Stimulated activated CD4-positive, alpha-beta T cell treated with anti-CD3 and anti-CD28 coated beads, Interleukin-1b, Interleukin-23, amount 100 ng/mL, for 24 hours (primary cell): ENCODE data around the gene ACER3.
A peak's percentile ranks its signal among the peaks of the same experiment; 100 is the strongest.
"Not testable (repeated sequence)": the region's sequence is repeated elsewhere in the genome, so short reads cannot be mapped to it uniquely, and the experiment has no call there.

Experiments
- DNase-seq, 4 experiments: peaks; one replicate each; pipeline ENCODE4 v3.0.0-alpha.2; 2020; ENCODE audit warnings: low read depth in 4 of 4, low spot score in 1 of 4

ACER3 gene

GRCh38 chr11:77055913-77056312, 195.2 kb downstream of the ACER3 start:
- DNase-seq: no peak

GRCh38 chr11:77056814-77057402, 196.2 kb downstream of the ACER3 start:
- DNase-seq: no peak

- no peak for DNase-seq
Observed at GRCh38 chr11:77057938-77058474, 197.3 kb downstream of the ACER3 start.

- no peak for DNase-seq
Observed at GRCh38 chr11:77058900-77059299, 198.2 kb downstream of the ACER3 start.

GRCh38 chr11:77059806-77060205, 199.1 kb downstream of the ACER3 start:
- no peak for DNase-seq

- no peak for DNase-seq
Observed at GRCh38 chr11:77060234-77060633, 199.5 kb downstream of the ACER3 start.

- DNase-seq: not testable (repeated sequence)
Observed at GRCh38 chr11:77061258-77061657, 200.5 kb downstream of the ACER3 start.

- DNase-seq: no peak
Observed at GRCh38 chr11:77062924-77063323, 202.2 kb downstream of the ACER3 start.

- no peak for DNase-seq
Observed at GRCh38 chr11:77063407-77063806, 202.7 kb downstream of the ACER3 start.

- no peak for DNase-seq
Observed at GRCh38 chr11:77063861-77064260, 203.1 kb downstream of the ACER3 start.

GRCh38 chr11:77064648-77065217, 204.0 kb downstream of the ACER3 start:
- DNase-seq: no peak

GRCh38 chr11:77065878-77066228, 205.1 kb downstream of the ACER3 start:
- DNase-seq: no peak

- DNase-seq: peak; percentile 71 to 84 (median 80)
Observed at GRCh38 chr11:77066229-77067042, 205.7 kb downstream of the ACER3 start, which contains the start of gene CAPN5. Gene CAPN5, plus strand, starts transcription at chr11:77066971. Its CDS starts 17,916 bp downstream, at chr11:77084887.

GRCh38 chr11:77067861-77068443, 207.2 kb downstream of the ACER3 start:
- DNase-seq: no peak

GRCh38 chr11:77068457-77069335, 208.0 kb downstream of the ACER3 start:
- DNase-seq: no peak

GRCh38 chr11:77069336-77069968, 208.7 kb downstream of the ACER3 start:
- no peak for DNase-seq

- DNase-seq: no peak
Observed at GRCh38 chr11:77069969-77070582, 209.4 kb downstream of the ACER3 start.

GRCh38 chr11:77071077-77071476, 210.4 kb downstream of the ACER3 start:
- DNase-seq: no peak

GRCh38 chr11:77071671-77072605, 211.2 kb downstream of the ACER3 start:
- no peak for DNase-seq
